HG02870 (cell line): ENCODE data around the gene SWAP70.

Experiments used
- ATAC-seq: cut with Tn5 transposase; IDR thresholded peaks from one replicate; pipeline ENCODE4 v1.9.1; 2021; ENCODE audit warnings: mild to moderate bottlenecking, moderate library complexity; ENCODE audit not compliant: unreplicated experiment

SWAP70 gene

DNA sequence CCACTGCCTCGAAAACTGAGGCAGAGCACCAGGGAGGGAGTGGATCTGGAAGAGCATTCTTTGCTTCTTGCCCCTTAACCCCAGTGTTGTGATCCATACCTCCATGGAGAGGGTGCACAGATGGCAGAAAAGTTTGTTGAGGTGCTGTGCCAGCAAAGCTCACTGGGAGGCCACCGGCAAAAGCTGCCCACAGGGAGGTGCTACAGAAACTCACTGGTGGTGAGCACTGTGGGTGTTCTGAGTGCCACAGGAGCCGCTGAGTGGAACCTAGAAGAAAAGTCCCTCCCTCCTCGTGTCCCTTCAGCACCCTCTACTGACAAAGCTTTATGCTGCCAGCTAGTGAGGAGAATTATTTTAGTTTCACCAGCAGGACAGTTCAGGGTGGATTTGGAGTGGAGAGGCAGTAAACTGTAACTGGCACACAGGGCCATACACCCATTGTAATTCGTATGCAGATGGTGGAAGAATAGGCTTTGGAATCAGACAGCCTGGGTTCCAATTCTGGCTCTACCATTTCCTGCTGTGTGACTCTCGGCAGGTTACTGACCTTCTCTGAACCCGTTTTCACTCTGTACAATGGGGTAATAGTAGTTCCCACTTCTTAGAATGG lies 84.6 kb downstream of the SWAP70 start:
- peak; percentile 70 for ATAC-seq

DNA sequence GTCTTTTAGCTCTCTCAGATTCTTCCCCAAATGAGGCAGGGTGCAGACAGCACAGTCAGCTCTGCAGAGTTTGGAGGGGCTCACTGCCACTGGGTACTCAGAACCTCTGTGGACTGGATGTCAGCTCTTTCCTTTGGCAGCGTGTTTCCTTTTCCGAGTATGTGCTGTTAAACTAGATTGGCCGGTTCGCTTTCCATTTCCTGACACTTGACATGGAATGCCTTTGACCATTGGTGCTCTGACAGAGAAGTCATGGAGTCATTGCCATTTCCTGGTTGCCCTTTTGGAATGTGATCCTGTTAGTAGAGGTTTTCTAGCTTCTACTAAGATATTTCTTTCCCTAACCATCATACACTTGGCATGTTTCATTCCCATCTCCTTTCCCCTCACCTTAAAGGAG lies 86.7 kb downstream of the SWAP70 start:
- ATAC-seq, result no peak

DNA sequence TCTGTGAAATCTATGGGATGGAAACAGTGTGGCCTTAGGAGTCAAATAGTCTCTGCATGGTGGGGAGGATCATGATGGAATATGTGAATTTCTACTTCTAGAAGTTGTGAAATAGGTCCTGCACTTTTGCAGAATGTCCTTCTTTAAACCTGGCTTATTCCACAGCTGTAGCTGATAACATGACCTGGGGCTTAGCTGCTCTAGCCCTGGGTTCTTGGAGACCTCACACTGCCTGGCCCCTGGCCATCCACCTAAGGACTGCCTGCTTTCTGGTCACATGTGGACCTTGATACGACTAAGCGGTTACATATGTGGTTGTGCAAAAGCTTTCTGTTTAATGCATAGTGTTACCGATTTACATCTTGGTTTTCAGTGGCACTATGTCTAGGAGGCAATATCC lies 88.2 kb downstream of the SWAP70 start:
- ATAC-seq, result no peak

DNA sequence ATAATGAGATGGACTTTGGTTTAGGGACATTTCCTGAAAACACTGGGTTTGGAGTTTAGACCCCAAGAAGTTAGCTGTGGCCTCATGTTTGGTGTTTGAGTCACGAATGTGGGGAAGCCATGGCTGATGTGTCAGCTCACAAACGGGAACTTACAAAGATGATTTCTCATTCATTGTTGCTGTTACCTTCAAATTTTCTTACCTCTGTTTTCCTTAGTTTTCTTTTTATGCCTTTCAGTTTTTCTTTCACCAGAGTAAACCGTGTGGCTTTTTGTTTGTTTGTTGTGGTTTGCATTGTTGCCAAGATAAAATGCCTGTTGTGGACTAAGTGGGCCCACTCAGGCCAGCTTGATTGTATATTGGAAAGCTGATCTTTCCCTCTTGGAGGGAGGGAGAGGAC lies 89.1 kb downstream of the SWAP70 start:
- no peak for ATAC-seq

DNA sequence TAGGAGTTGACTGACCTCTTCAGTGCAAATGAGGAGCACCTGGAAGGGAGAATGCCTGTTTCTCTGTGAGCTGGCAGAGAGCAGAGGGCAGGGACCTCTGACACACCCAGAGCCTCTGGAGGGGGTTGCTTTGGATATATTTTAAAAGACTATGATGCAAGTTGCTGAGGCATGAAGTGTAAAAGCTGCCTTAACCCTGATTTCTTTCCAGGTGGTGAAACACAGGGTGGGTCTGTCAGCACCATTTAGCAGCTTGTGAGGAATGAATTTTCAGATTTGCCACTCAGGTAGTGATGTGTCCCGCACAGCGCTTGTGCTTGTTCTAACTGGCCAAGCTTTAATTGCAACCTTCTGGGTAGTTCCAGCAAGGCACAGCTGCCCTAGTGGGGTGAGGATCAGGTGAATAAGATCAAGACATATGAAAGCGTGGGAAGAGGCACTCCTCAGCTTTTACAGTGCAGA lies 90.2 kb downstream of the SWAP70 start:
- no peak for ATAC-seq

DNA sequence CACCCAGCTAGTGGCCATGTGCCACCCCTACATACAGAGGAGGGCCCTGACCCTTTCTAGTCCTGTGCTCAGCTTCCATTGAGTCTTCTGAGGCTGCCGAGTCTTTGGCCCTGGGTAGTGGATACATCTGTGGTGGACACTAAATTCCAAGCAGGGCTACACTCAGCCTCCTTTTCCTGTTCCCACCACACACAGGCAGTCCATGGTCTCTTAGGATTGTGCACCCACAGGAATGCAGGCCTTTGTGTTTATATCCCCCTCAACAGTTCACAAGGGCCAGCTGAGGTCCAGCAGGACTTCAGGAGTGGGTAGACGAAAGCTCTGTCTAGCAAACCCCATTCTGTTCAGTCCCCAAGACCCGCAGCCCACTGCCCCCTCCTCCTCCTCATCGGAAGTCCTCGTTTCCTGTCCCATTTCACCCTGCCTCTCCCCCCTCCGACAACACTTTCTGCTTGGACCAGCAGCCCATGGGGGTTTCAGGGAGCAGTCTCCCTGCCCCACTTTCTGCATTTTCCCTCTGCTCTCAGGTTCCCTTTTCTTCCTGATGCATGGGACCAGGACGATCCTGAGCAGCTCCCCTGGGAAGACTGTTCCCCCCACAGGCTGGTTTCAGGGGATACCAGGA lies 91.8 kb downstream of the SWAP70 start:
- no peak for ATAC-seq

DNA sequence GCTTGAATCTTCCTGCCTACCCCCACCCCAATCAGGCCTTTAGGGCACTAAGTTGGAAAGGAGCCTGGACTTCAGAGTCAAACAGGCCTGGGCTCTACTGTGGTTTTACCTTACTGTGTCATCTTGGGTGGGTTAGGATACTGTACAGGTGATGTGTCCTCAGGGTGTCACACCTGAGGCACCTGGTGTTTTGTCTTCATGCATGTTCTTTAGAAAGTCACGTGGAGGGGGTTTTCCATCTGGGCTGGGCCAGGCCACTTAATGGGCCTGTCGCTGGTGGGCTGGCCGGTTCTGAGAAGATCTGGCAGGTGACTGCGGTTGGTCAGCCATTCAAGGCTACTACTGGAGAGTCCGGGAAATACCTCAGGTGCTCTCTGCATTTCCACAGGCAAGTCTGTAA lies 92.6 kb downstream of the SWAP70 start:
- no peak for ATAC-seq

DNA sequence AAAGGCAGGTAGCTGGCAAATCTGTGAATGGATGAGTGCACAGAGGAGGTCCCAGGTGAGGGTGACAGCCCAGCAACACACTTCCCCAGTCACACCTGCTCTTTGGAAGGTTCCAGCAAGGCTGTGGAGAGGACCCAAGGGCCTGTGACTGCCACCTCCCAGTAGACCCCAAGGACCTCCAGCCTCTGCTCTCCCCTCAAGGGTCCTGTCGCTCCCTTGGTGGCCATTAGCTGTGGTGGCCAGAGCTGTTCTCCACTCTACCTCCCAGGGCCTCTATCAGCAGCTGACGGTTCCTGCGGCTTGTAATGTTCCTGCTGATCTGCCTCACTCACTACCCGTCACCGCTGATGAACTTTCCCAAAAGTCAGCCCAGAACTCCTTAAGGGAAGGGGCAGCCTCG lies 93.0 kb downstream of the SWAP70 start:
- no peak for ATAC-seq

DNA sequence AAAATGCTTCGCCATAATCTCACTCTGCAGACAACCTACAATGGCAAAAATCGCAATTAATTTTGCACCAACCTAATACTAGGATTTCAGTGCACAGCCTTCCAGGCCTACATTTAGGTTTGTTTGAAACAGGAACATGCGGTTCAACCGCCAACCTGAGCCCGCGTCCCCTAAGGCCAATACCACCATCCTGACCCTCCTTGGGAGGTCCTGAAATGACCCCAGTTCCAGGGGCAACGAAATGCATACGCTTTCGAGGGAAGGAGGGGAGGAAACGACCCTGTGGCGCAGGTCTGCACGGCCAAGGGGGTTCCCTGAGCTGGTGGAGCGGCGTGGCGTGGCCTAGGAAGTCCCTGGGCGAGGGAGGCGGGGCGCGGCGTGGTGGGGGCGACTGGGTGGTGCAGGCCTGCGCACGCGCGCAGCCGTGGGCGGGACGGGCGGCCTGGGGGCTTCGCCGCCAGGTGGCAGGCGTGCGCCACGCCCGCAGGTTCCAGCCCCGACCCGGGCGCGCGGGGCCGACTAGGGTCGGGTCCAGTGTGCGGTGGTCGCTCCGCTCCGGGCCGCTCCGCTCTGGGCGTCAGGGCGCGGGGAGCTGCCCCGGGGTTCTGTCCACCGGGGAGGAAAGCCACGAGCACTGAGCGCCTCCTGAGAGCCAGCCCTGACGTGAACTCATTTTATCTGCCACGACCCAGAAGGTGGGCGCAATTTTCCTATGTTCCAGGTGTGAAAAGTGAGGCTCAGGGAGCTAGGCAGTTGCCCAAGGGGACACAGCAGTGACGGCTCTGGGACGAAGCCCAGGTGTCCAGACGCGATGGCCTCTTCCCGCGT lies 94.1 kb downstream of the SWAP70 start:
- peak; percentile 46 for ATAC-seq

DNA sequence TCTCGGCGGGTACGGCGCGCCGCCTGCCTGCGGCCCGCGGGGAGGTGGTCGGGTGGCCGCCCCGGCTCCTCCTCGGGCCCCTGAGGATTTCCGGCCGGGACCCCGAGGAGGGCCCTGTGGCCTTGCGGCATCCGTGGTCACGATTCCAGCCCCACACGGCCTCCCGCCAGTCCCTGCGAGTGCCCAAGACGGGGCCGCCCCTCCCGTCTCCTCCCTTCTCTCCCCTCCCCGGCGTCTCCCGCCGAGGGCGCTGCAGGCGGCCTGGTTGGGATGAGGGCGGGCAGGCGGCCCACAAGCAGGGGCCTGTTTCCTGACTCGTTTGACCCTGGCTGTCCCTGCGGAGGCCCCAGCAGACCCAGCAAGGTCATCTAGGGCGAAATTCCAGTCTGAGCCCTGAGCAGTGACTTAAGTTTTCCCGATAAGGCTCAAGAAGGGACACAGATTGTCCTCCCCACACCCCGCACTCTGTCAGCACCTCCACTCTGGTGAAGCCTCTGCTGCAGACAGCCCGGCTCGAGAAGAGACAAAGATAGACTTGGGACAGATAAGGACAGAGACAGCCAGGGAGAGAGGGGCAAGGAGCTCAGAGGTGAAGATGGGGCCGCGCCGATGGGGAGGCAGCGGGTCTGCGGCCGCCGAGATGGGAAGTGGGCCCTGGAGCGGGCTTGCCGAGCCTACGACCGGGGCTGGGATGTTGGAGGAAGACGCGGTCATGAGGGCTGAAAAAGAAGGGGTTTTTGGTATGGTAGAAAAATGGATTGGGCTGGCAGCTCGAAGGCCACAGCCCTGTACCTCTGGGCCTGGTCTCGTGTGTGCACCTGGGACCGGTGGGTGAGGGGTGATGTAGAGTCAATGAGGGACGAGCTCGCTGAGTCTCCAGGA lies 95.0 kb downstream of the SWAP70 start:
- no peak for ATAC-seq

DNA sequence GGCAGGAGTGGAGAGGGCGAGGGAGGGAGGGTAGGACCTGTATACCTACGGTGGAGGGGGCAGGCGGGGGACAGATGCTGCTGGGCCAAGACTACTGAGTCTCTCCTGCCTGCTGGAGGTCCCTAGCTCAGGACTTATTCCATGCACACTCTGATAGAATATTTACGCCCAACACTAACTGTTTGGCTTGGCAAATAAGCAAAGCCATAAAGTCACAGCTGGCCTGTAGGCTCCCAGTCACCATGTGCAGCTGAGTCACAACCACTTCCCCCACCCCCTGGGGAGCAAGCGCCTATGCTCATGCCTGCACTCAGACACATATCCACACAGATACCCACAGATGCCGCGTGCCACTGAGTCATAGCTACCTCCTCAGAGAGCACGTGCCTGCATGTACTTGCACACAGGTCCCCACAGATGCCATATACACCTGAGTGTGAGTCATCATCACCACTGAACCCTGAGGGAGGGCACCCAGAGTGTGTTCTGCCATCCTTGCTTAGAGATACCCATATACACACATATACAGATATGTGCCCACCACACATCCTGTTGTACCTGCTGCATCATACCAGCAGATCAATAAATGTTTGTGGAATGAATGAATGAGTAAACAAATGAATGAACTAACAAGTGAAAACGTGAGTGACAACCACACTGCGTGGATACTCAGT lies 95.8 kb downstream of the SWAP70 start:
- peak; percentile 34 for ATAC-seq

DNA sequence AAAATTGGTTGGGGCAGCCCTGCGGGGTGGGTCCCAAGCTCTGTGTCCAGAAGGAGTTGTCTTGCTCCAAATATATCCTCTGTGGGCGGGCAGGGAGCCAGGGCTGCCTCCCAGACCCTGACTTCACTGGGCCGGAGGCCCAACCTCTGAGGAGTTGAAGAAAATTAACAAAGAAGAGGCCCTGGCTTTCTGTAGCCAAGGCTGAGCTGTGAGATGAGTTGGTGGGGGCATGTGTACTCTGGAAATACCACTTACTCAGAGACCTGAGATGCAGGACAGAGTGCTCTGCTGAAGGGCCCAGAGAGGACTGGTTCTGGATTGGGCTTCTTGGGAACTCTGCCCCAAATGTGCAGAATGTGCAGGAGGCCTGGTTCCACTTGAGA lies 96.3 kb downstream of the SWAP70 start:
- no peak for ATAC-seq

DNA sequence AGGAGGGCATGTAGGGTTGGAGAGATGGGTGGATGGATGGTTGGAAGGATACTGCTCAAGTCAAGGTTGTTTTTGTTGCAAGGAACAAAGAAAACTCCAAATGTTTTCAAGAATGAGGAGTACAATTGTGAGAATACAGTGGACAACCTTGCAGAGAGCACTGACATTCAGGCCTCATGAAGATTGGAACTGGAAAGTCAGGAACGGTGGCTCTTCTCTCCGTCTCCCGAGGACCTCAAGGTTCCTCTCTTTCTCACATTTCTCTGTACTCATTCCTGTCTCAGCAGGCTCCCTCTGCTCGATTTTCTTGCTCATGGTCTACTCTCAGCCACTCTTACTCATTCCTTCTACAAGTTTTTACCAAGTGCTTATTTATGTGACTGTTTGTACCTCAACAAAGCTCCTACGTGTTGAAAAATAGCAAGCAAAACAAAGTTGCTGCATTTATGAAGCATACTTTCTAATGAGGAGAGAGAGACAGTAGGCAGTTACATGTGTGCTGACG lies 97.6 kb downstream of the SWAP70 start:
- ATAC-seq, result no peak

DNA sequence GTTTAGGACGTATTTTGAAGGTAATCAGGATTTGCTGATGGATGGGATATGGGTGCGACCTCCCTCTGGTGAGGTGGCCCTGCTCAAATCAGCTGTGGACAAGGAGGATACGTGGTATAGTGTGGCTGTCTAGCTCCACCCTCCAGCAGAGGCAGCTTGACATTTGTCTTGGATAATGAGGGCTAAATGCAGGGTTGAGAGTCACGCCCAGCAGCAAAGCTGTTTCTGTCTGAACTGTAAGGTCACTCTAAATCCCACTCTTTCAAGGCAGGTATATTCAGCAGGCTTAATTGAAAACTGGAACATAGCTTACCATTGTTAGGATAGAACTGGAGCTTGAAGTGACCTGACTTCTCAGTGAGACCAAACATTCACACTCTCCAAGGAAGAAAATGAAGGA lies 98.7 kb downstream of the SWAP70 start:
- ATAC-seq, result no peak

DNA sequence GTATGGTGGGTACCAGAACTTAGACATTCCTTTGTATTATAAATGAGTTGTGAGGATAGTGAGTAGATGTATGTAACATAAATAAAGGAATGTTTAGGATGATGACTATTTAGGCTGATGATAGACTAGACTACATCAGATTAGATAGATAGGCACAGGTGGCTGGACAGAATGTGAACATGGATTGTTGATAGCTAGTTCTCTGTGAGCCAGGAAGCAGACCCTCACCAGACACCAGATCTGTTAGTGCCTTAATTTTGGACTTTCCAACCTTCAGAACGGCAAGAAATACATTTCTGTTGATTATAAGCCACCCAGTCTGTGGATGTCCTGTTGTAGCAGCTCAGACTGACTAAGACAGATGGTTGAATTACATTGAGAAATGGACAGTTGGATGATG lies 99.4 kb downstream of the SWAP70 start:
- ATAC-seq, result no peak

DNA sequence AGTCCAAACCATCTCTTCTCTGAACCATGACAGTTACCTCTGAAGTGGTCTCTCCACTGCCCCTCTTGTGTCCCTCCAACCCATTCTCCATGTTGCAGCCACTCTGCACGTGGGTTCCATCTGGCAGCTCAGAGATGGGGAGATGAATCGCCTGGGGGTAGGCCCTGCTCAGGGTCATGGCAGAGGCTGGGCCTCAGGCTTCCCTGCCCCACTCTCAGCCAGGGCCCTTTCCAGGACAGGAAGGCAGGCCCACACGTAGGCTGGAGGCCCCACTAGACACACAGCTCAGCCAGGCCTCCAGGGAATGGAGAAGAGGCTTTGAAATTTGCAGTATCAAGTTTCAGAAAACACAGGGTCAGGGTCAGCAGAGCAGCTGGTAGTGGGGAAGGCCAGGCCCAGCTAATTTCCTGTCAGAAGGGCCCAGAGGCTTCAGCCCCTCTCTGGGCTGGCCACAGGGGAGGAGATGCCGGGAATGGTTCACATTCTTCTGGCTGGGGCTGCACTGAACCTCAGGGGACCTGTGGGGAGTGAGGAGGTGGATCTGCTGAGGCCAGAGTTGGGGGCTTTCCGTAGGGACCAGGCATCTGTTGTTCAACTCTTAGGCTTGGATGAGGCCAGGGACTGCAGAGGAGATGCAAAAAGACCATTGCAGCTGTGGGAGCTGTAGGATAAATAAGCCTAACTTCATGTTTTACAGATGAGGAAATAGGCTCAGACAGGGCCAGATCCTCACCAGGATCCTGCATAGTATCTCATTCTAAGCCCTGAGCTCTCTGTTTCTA lies 101.6 kb downstream of the SWAP70 start:
- ATAC-seq, result no peak

DNA sequence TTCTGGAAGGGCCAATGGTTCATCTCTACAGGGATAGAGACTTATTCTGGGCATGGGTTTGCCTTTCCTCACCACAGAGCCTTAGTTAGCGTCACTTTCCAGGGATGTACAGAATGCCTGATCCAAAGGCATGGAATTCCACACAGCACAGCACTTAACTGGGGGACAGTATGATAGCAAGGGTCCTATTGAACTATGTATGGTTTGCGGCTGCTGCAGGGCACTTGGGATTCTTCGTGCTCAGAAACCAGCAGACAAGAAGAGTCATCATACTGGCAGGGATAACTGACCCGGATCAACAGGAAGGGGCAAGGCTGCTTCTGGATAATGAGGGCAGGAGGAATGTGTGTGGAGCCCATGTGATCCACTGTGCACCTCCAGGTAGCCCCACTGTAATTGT lies 105.7 kb downstream of the SWAP70 start:
- no peak for ATAC-seq

DNA sequence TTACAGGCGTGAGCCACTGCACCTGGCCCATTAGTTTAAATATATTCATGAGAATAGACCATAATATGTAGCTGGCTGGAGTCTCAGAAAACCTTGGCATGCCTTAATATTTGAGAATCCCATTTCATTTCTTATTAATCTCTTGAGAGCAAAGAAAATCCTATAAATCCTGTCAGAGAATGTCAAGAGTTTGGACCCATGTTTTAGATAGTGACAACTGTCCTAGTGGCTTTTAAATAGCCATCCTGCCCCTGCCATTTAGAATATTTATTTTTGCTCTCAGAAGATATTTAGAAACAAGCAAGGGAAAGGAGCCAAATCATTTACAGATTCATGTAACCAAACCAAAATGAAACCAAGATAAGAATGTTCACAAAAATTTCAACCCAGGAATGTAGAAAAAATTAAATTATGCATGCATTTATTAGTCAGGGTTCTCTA lies 107.2 kb downstream of the SWAP70 start:
- no peak for ATAC-seq

DNA sequence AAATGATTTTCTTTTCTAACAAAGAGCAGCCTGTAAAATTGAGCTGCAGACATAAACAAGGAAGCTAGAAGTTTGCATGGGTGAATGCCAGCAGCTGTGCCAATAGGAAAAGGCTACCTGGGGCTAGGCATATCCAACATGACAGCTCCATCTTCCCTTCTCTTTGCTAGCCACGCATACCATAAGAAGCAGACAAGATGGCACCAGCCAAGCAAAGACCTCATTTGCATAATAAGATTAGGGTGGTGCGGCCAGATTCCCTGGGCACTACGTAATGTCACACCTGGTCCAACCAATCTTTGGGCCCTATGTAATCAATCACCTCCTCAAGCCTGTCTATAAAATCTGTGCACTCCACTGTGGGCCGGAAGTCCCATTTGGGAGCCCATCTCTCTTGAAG lies 108.3 kb downstream of the SWAP70 start:
- no peak for ATAC-seq

DNA sequence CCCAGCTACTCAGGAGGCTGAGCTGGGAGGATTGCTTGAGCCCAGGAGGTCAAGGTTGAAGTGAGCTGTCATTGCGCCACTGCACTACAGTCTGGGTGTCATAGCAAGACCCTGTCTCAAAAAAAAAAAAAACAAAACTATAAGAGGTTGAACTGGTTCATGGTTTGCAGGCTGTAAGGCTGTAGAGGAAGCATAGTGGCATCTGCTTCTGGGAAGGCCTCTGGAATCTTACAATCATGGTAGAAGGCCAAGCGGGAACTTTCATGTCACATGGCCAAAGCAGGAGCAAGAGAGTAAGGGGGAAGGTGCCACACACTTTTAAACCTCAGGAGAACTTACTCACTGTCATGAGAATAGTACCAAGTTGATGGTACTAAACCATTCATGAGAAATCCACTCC lies 109.6 kb downstream of the SWAP70 start:
- ATAC-seq, result no peak
